ENCODE measurements around the gene LRRC23. TPM values are rescaled to one million over a fixed set of nuclear protein-coding genes. Genes with fewer than 3 reads are reported as not detected.
"Not testable (repeated sequence)": the region's sequence is repeated elsewhere in the genome, so short reads cannot be mapped to it uniquely, and the experiment has no call there.

The LRRC23 gene
- total and polyA plus RNA-seq, 2 experiments from 2014 or later: 4.3 to 4.5 TPM

DNA sequence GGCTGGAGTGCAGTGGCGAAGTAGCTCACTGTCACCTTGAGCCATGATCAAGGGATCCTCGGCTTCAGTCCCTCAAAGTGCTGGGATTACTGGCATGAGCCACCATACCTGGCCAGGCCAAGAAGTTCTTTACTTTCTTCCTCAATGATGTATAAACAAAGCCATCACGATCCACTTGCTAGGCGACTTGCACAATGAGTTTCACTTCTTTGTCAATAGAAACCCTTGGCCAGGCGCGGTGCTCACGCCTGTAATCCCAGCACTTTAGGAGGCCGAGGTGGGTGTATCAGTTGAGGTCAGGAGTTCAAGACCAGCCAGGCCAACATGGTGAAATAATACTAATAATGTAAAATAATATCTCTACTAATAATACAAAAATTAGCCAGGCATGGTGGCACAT, 17.2 kb upstream of the LRRC23 start:
- Histone ChIP-seq H3K36me3 (ENCODE audit: low read depth) (no peaks in the 10 kb centered on the region; the same call in 1 of the 2 replicates), H3K79me2 (ENCODE audit: insufficient read depth) (no peaks in the 10 kb centered on the region), H3K4me1 (ENCODE audit: insufficient read depth) (peaks cover 10% of the 10 kb centered on the region; the same call in 1 of the 2 replicates), H4K20me1 (ENCODE audit: insufficient read depth) (no peaks in the 10 kb centered on the region), H3F3A (ENCODE audit: insufficient read depth) (peaks cover 20% of the 10 kb centered on the region), H2AFZ (no peak overlapping the region), H3K9me3 (ENCODE audit: low read depth) (no peaks in the 10 kb centered on the region), H3K27ac (no peak overlapping the region), H3K4me3 (no peak overlapping the region), H3K4me2 (ENCODE audit: unreplicated experiment) (no peak overlapping the region), H3K9me2 (ENCODE audit: insufficient read depth) (no peaks in the 10 kb centered on the region), H3K27me3 (replicated peaks; ENCODE audit: insufficient read depth) (no peaks in the 10 kb centered on the region), H3K9ac (no peak overlapping the region)
- TF ChIP-seq EZH2 (IDR thresholded peaks at IDR 0.05; ENCODE audit: insufficient read depth, poor library complexity, severe bottlenecking) (no peak), EZH2phosphoT487 (IDR thresholded peaks at IDR 0.05; ENCODE audit: insufficient read depth, low read depth) (no peak)
- no peak for DNase-seq
- WGBS, 2 experiments (ENCODE audit: low coverage in 1 of 2, low lambda C conversion rate in 2 of 2, missing lambda C conversion rate in 2 of 2): 92 to 94% methylated on average over 8 of the region's 8 CpGs
- in situ Hi-C loops (cut with MboI): no loop called here

DNA sequence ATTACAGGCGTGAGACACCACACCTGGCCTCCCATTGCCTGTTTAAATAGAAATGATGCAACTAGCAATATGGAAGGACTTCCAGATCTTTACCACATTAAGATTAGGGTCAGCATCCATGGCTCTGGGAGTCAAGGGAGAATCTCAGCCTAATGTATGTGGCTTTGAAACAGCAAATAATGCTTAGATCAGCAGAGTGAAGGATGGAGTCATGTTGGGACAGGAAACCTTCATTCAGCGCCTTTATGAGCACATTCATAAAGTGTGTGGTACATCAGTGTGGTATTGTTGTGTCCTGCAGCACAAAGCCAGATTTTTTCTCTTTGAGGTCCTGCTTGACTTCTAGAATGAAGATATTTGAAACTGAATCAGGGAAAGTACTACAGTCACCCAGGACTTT, 16.3 kb upstream of the LRRC23 start:
- 80 to 91% methylated on average over 2 of the region's 2 CpGs for WGBS, 2 experiments (ENCODE audit: low coverage in 1 of 2, low lambda C conversion rate in 2 of 2, missing lambda C conversion rate in 2 of 2)

DNA sequence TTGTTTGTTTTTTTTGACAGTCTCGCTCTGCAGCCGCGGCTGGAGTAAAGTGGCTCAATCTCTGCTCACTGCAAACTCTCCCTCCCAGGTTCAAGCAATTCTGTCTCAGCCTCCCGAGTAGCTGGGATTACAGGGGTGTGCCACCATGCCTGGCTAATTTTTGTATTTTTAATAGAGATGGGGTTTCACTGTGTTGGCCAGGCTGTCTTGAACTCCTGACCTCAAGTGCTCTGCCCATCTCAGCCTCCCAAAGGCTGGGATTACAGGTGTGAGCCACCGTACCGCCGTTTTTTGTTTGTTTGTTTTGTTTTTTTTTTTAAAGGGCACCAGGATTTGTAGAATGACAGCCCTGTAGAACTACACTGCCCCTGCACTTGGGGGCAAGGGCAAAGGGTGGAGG, 15.8 kb upstream of the LRRC23 start:
- H2AFZ ChIP-seq; H4K20me1 ChIP-seq (ENCODE audit: insufficient read depth); H3K4me1 ChIP-seq (ENCODE audit: insufficient read depth); H3K27me3 ChIP-seq (replicated peaks; ENCODE audit: insufficient read depth); in situ Hi-C loops (cut with MboI); H3K9me2 ChIP-seq (ENCODE audit: insufficient read depth); H3K9me3 ChIP-seq (ENCODE audit: low read depth); H3K27ac ChIP-seq; H3K36me3 ChIP-seq (ENCODE audit: low read depth); H3K4me2 ChIP-seq (ENCODE audit: unreplicated experiment); H3K9ac ChIP-seq; DNase-seq; H3K4me3 ChIP-seq; H3K79me2 ChIP-seq (ENCODE audit: insufficient read depth): not testable (repeated sequence)
- peaks cover 20% of the 10 kb centered on the region for H3F3A ChIP-seq (ENCODE audit: insufficient read depth)
- WGBS, 2 experiments (ENCODE audit: low coverage in 1 of 2, low lambda C conversion rate in 2 of 2, missing lambda C conversion rate in 2 of 2): 90 to 93% methylated on average over 7 of the region's 7 CpGs

More for the DNA sequence above, 16.3 kb upstream of the LRRC23 start:
- no peak overlapping the region for H3K9ac ChIP-seq
- TF ChIP-seq EZH2phosphoT487 (IDR thresholded peaks at IDR 0.05; ENCODE audit: insufficient read depth, low read depth): no peak
- no peak for TF ChIP-seq EZH2 (IDR thresholded peaks at IDR 0.05; ENCODE audit: insufficient read depth, poor library complexity, severe bottlenecking)
- in situ Hi-C loops (cut with MboI): no loop called here
- no peaks in the 10 kb centered on the region for H3K27me3 ChIP-seq (replicated peaks; ENCODE audit: insufficient read depth)
- H3K4me1 ChIP-seq (ENCODE audit: insufficient read depth): peaks cover 10% of the 10 kb centered on the region; the same call in 1 of the 2 replicates
- peaks cover 20% of the 10 kb centered on the region for H3F3A ChIP-seq (ENCODE audit: insufficient read depth)
- no peaks in the 10 kb centered on the region for H3K9me3 ChIP-seq (ENCODE audit: low read depth)
- H3K4me3 ChIP-seq: no peak overlapping the region
- no peak overlapping the region for H3K27ac ChIP-seq
- H3K9me2 ChIP-seq (ENCODE audit: insufficient read depth): no peaks in the 10 kb centered on the region
- H4K20me1 ChIP-seq (ENCODE audit: insufficient read depth): no peaks in the 10 kb centered on the region
- no peak overlapping the region for H3K4me2 ChIP-seq (ENCODE audit: unreplicated experiment)
- DNase-seq: no peak
- H3K79me2 ChIP-seq (ENCODE audit: insufficient read depth): no peaks in the 10 kb centered on the region
- no peak overlapping the region for H2AFZ ChIP-seq
- no peaks in the 10 kb centered on the region; the same call in 1 of the 2 replicates for H3K36me3 ChIP-seq (ENCODE audit: low read depth)

DNA sequence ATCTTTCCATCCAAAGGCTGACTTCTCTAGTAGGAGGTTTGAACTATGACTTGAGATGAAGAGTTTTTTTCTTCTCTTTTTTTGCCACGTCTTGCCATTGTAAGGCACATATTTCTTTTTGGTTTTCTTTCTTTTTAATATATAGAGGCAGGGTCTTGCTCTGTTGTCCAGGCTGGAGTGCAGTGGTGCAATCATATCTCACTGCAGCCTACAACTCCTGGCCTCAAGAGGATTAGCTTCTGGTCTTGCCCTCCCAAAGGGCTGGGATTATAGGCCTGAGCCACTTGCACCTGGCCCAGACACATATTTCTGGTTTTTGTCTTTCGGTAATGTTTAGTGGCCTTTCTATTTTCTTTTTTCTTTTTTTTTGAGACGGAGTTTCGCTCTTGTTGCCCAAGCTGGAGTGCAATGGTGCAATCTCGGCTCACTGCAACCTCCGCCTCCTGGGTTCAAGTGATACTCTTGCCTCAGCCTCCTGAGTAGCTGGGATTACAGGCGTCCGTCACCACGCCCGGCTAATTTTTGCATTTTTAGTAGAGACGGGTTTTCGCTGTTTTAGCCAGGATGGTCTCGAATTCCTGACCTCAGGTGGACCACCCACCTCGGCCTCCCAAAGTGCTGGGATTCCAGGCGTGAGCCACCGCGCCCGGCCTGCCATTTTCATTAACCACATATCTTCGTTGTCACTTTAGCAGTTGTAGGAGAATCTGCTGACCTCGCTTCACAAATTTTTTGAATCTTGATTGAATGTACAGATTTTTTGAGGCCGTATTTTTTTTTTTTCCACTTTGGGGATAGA, 14.6 kb upstream of the LRRC23 start:
- peak overlapping the region; percentile 95 for H3K27ac ChIP-seq
- WGBS, 2 experiments (ENCODE audit: low coverage in 1 of 2, low lambda C conversion rate in 2 of 2, missing lambda C conversion rate in 2 of 2): 96 to 97% methylated on average over 21 of the region's 21 CpGs
- H3K4me2 ChIP-seq (ENCODE audit: unreplicated experiment): peak overlapping the region; percentile 91
- in situ Hi-C loops (cut with MboI); H3K79me2 ChIP-seq (ENCODE audit: insufficient read depth); H4K20me1 ChIP-seq (ENCODE audit: insufficient read depth); H3K36me3 ChIP-seq (ENCODE audit: low read depth); H3K9me2 ChIP-seq (ENCODE audit: insufficient read depth); H3K4me1 ChIP-seq (ENCODE audit: insufficient read depth); H3K9me3 ChIP-seq (ENCODE audit: low read depth); DNase-seq; H3K27me3 ChIP-seq (replicated peaks; ENCODE audit: insufficient read depth): not testable (repeated sequence)
- peaks cover 20% of the 10 kb centered on the region for H3F3A ChIP-seq (ENCODE audit: insufficient read depth)
- peak overlapping the region; percentile 69 for H3K4me3 ChIP-seq
- peak overlapping the region; percentile 90 for H2AFZ ChIP-seq
- peak overlapping the region; percentile 89 for H3K9ac ChIP-seq

All from GM23248 (cell line).